ENCODE data around the gene NECTIN1. TPM values are rescaled to one million over a fixed set of nuclear protein-coding genes. Genes with fewer than 3 reads are reported as not detected.

Gene NECTIN1
- total RNA-seq, 2 experiments from 2014 or later: 5.8 to 14.3 TPM

DNA sequence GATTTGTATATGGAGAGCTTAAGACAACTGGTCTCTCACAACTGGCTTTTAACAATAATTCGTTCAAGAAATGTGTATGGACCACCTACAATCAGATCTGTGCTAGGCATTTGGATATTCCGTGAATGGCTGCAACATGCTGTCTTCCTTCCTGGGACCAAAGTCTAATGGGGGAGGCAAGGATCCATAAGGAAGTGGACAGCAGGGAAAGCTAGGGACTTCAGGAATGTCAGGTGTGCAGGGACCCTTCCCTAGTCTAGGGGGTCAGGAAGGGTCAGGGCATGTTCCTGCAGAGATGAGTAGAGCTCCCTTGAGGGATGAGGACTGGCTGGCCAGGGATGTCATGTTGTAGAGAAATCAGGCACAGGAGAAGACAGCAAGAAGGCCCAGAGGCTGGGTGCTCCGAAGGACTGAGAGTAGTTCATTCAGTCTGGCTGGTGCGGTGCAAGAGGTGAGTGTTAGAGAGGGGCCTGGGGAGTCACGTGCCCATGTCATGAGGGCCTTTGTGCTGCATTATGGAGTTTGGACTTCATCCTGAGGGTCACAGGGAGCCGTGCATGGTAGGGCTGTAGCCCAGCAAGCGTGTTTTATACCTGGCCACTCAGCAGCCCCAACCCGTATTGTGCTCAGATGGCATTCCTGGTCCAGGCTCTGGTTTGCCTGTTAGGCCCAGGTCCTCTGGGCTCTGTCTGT lies 8.5 kb upstream of the NECTIN1 start:
- no peaks in the 10 kb centered on the region for H3K9me3 ChIP-seq (ENCODE audit: low read length)
- H3K27ac ChIP-seq (ENCODE audit: low read depth, low read length, poor library complexity, severe bottlenecking): no peak overlapping the region
- no peaks in the 10 kb centered on the region for H3K79me2 ChIP-seq (ENCODE audit: insufficient read depth, low read depth, low read length)
- no peaks in the 10 kb centered on the region for H3K36me3 ChIP-seq (ENCODE audit: insufficient read depth, low read length)
- H3K4me2 ChIP-seq (ENCODE audit: low read length): no peak overlapping the region
- H3K4me1 ChIP-seq (ENCODE audit: insufficient read depth, low read length, poor library complexity, severe bottlenecking): no peaks in the 10 kb centered on the region
- ChIA-PET CTCF (ENCODE audit: unreplicated experiment) (no interaction called here), POLR2A (interaction anchor here (0.5 kb wide), 1 partner anchor 35 kb away, joined by 4 read pairs; no protein-coding TSS in a partner anchor)
- H2AFZ ChIP-seq (ENCODE audit: low read length): no peak overlapping the region
- no peak overlapping the region for H3K4me3 ChIP-seq (ENCODE audit: low read depth, low read length, poor library complexity, severe bottlenecking)
- TF ChIP-seq, protein P1, sequence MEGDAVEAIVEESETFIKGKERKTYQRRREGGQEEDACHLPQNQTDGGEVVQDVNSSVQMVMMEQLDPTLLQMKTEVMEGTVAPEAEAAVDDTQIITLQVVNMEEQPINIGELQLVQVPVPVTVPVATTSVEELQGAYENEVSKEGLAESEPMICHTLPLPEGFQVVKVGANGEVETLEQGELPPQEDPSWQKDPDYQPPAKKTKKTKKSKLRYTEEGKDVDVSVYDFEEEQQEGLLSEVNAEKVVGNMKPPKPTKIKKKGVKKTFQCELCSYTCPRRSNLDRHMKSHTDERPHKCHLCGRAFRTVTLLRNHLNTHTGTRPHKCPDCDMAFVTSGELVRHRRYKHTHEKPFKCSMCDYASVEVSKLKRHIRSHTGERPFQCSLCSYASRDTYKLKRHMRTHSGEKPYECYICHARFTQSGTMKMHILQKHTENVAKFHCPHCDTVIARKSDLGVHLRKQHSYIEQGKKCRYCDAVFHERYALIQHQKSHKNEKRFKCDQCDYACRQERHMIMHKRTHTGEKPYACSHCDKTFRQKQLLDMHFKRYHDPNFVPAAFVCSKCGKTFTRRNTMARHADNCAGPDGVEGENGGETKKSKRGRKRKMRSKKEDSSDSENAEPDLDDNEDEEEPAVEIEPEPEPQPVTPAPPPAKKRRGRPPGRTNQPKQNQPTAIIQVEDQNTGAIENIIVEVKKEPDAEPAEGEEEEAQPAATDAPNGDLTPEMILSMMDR (conservative IDR thresholded peaks at IDR 0.05; ENCODE audit: low read length): no peak
- no peak for TF ChIP-seq EZH2phosphoT487 (IDR thresholded peaks at IDR 0.05; ENCODE audit: borderline replicate concordance, low read depth, low read length)
- no peak for DNase-seq (ENCODE audit: low spot score)
- no peaks in the 10 kb centered on the region for H4K20me1 ChIP-seq (ENCODE audit: insufficient read depth, low read length)
- no TSS peak for BruUV-seq (replicated peaks)
- intact Hi-C loops (cut with micrococcal nuclease; ENCODE audit: unreplicated experiment): no loop called here
- no peaks in the 10 kb centered on the region for H3K9me2 ChIP-seq (ENCODE audit: insufficient read depth, low read length)

DNA sequence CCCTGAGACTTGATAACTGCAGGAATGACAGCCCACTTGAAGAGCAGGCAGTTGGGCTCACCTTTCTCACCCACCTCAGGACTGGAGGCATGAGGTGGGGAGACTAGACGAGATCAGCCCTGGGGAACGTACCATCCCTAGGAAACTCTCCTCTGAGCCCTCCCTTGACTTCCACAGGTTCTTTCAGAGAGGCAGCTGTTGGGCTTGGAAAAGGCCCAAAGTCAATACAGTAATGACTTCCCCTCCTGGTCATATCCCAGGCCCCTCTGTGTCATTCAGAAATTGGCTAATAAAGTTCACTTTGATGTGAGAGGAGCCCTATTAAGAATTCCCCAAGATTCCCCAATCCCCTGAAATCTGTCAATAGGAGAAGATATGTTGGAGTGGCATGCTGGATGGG lies 5.8 kb upstream of the NECTIN1 start:
- BruUV-seq (replicated peaks): no TSS peak
- POLR2A ChIA-PET: no interaction called here
- DNase-seq (ENCODE audit: low spot score): no peak
- no peak overlapping the region for H2AFZ ChIP-seq (ENCODE audit: low read length)
- H3K27ac ChIP-seq (ENCODE audit: low read depth, low read length, poor library complexity, severe bottlenecking): no peak overlapping the region
- TF ChIP-seq, protein P1 (conservative IDR thresholded peaks at IDR 0.05; ENCODE audit: low read length): no peak
- no peak for TF ChIP-seq EZH2phosphoT487 (IDR thresholded peaks at IDR 0.05; ENCODE audit: borderline replicate concordance, low read depth, low read length)
- H3K79me2 ChIP-seq (ENCODE audit: insufficient read depth, low read depth, low read length): no peaks in the 10 kb centered on the region
- no peak overlapping the region for H3K4me3 ChIP-seq (ENCODE audit: low read depth, low read length, poor library complexity, severe bottlenecking)
- CTCF ChIA-PET (ENCODE audit: unreplicated experiment): interaction anchor here (0.5 kb wide), 1 partner anchor 59 kb away, joined by 3 read pairs; no protein-coding TSS in a partner anchor
- peaks cover under 1% of the 10 kb centered on the region for H3K4me1 ChIP-seq (ENCODE audit: insufficient read depth, low read length, poor library complexity, severe bottlenecking)
- H3K9me2 ChIP-seq (ENCODE audit: insufficient read depth, low read length): no peaks in the 10 kb centered on the region
- intact Hi-C loops (cut with micrococcal nuclease; ENCODE audit: unreplicated experiment): no loop called here
- no peak overlapping the region for H3K4me2 ChIP-seq (ENCODE audit: low read length)
- no peaks in the 10 kb centered on the region for H3K9me3 ChIP-seq (ENCODE audit: low read length)
- H4K20me1 ChIP-seq (ENCODE audit: insufficient read depth, low read length): no peaks in the 10 kb centered on the region
- no peaks in the 10 kb centered on the region for H3K36me3 ChIP-seq (ENCODE audit: insufficient read depth, low read length)

DNA sequence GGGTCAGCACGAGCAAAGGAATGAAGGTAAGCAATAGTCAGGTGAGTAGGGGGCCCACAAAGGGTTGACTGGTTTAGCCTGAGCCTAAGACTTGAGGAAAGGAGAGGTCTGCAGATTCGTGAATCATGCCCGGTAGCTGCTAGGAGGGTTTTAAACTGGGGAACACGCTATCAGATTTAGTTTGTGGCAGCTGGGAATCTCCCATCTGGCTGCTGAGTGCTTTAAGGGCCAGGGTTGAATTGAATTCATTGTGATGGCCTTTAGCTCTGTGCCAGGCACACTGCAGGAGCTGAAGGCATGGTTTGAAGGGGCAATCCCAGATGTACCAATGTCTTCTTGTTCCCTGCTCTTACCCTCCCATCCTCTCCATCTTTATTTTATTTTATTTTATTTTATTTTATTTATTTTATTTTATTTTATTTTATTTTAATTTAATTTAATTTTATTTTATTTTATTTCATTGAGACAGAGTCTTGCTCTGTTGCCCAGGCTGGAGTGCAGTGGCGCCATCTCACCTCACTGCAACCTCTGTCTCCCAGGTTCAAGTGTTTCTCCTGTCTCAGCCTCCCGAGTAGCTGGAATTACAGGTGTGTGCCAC lies 1.9 kb upstream of the NECTIN1 start:
- Histone ChIP-seq H2AFZ (ENCODE audit: low read length) (no peak overlapping the region), H3K27ac (ENCODE audit: low read depth, low read length, poor library complexity, severe bottlenecking) (no peak overlapping the region), H4K20me1 (ENCODE audit: insufficient read depth, low read length) (no peaks in the 10 kb centered on the region), H3K79me2 (ENCODE audit: insufficient read depth, low read depth, low read length) (no peaks in the 10 kb centered on the region), H3K4me2 (ENCODE audit: low read length) (no peak overlapping the region), H3K9me3 (ENCODE audit: low read length) (no peaks in the 10 kb centered on the region), H3K36me3 (ENCODE audit: insufficient read depth, low read length) (no peaks in the 10 kb centered on the region), H3K4me1 (ENCODE audit: insufficient read depth, low read length, poor library complexity, severe bottlenecking) (peaks cover 28% of the 10 kb centered on the region), H3K4me3 (ENCODE audit: low read depth, low read length, poor library complexity, severe bottlenecking) (no peak overlapping the region), H3K9me2 (ENCODE audit: insufficient read depth, low read length) (no peaks in the 10 kb centered on the region)
- no TSS peak for BruUV-seq (replicated peaks)
- no peak for DNase-seq (ENCODE audit: low spot score)
- ChIA-PET POLR2A (interaction anchor here (1.0 kb wide), 1 partner anchor 109 kb away, joined by 6 read pairs; no protein-coding TSS in a partner anchor), CTCF (ENCODE audit: unreplicated experiment) (no interaction called here)
- intact Hi-C loops (cut with micrococcal nuclease; ENCODE audit: unreplicated experiment): no loop called here
- TF ChIP-seq, protein P1 (conservative IDR thresholded peaks at IDR 0.05; ENCODE audit: low read length): no peak
- no peak for TF ChIP-seq EZH2phosphoT487 (IDR thresholded peaks at IDR 0.05; ENCODE audit: borderline replicate concordance, low read depth, low read length)

All from OCI-LY7 (cell line).